Lower lobe of right lung (tissue), 2 donors: ENCODE measurements around the gene ATP11B. TPM values are rescaled to one million over a fixed set of nuclear protein-coding genes. Genes with fewer than 3 reads are reported as not detected.

Experiments
- ATAC-seq, 2 donors: fragments of 200-7000 bp; cut with Tn5 transposase; one replicate each; pipeline ENCODE4 v1.9.1; 2020 to 2022; ENCODE audit warnings: mild to moderate bottlenecking in 2 of 2, moderate library complexity in 2 of 2
- DNase-seq: peaks from one replicate; pipeline ENCODE4 v3.0.0-alpha.2; 2020
- H3K27ac ChIP-seq: fragments of 200-600 bp; one replicate; pipeline ENCODE4 v1.8.0; 2022
- H3K27me3 ChIP-seq: fragments of 200-600 bp; one replicate; pipeline ENCODE4 v1.8.0; 2022; ENCODE audit warnings: low read depth
- H3K36me3 ChIP-seq: fragments of 200-600 bp; one replicate; pipeline ENCODE4 v1.8.0; 2022; ENCODE audit warnings: mild to moderate bottlenecking
- H3K4me1 ChIP-seq: fragments of 200-600 bp; one replicate; pipeline ENCODE4 v1.8.0; 2022
- H3K4me3 ChIP-seq: fragments of 200-600 bp; one replicate; pipeline ENCODE4 v1.8.0; 2022; ENCODE audit warnings: mild to moderate bottlenecking
- H3K9me3 ChIP-seq: fragments of 200-600 bp; one replicate; pipeline ENCODE4 v1.8.0; 2022
- intact Hi-C: fragments of 100-400 bp; cut with DNase I; formaldehyde crosslinking; loops from one replicate; pipeline ENCODE4 v1.11.0; 2022
- total RNA-seq: library from RNA; stranded (reverse); fragmentation: NEBNext Ultra II Directional; extraction: Animal tissue kit (Norgen Biotek cat#: 25700); gene quantifications from one replicate; pipeline ENCODE4 v1.2.1, GENCODE V29; 2021
- TF ChIP-seq, protein P1 (sequence below): fragments of 200-600 bp; IDR thresholded peaks from one replicate; pipeline ENCODE4 v1.8.0; 2022; ENCODE audit warnings: antibody characterized with exemption, mild to moderate bottlenecking
- donor health status: DM: no; HTN: yes; CAD: no; lungs with severe emphysema.

ATP11B gene
- total RNA-seq, 1 donor from 2014 or later = 69.1 TPM

DNA sequence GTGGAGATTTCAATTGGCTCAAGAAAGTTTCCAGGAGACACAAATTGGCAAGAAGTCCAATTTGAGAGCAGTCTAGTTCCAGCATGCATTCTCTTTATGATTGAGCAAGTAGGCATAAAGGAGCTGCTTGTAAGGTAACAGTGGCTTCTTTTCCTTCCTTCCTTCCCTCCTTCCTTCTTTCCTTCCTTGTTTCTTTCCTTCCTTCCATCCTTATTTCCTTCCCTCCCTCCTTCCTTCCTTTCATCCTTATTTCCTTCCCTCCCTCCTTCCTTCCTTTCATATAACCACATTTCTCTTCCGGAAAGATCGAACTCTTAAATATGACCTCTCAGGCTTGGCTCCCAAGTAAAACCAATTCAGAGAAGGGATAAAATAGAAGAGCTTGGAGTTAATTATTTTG, 29.4 kb upstream of the ATP11B start:
- Histone ChIP-seq H3K9me3 (no peaks in the 10 kb centered on the region), H3K4me1 (no peaks in the 10 kb centered on the region), H3K4me3 (no peak overlapping the region), H3K27ac (no peak overlapping the region), H3K36me3 (no peaks in the 10 kb centered on the region), H3K27me3 (no peaks in the 10 kb centered on the region)
- DNase-seq (no peak), ATAC-seq (no peak)
- intact Hi-C loops = no loop called here
- TF ChIP-seq, protein P1, sequence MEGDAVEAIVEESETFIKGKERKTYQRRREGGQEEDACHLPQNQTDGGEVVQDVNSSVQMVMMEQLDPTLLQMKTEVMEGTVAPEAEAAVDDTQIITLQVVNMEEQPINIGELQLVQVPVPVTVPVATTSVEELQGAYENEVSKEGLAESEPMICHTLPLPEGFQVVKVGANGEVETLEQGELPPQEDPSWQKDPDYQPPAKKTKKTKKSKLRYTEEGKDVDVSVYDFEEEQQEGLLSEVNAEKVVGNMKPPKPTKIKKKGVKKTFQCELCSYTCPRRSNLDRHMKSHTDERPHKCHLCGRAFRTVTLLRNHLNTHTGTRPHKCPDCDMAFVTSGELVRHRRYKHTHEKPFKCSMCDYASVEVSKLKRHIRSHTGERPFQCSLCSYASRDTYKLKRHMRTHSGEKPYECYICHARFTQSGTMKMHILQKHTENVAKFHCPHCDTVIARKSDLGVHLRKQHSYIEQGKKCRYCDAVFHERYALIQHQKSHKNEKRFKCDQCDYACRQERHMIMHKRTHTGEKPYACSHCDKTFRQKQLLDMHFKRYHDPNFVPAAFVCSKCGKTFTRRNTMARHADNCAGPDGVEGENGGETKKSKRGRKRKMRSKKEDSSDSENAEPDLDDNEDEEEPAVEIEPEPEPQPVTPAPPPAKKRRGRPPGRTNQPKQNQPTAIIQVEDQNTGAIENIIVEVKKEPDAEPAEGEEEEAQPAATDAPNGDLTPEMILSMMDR = no peak

DNA sequence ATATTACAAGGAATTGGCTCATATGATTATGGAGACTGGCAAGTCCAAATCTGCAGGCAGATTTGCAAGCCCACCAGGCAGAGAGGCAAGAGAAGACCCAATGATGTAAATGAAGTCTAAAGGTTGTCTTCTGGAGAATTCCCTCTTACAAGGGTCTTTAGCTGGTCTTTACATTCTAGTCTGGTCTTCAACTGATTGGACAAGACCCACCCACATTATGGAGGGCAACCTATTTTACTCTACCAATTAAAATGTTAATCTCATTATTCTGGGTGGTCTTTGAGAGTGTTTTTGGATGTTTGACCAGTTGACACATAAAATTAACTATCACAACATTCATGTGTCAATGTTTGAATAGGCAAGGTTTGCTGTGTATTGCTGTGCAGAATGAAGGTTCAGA, 28.0 kb upstream of the ATP11B start:
- Histone ChIP-seq H3K9me3 (no peaks in the 10 kb centered on the region), H3K27me3 (no peaks in the 10 kb centered on the region), H3K4me3 (no peak overlapping the region), H3K36me3 (no peaks in the 10 kb centered on the region), H3K27ac (no peak overlapping the region), H3K4me1 (no peaks in the 10 kb centered on the region)
- DNase-seq (no peak), ATAC-seq (no peak)
- TF ChIP-seq, protein P1 = no peak
- intact Hi-C loops = no loop called here

DNA sequence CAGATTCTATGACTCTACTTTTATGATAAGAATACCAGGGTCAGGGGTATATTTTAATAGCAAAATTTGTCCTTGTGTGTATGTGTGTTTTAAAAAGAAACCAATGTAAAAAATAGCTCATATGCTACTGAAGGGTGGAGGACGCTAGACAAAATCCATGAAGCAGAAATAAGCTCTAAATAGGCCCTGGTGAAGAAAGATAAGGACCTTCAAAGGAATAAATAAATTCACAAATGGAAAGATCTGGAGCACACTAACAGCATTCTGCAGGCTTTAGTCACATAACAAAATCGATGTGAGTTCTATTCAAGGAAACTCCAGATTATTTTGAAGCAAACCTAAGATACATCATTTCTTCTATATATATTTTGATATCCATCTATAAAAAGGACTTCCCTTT, 27.2 kb upstream of the ATP11B start:
- H3K4me3 ChIP-seq = no peak overlapping the region
- TF ChIP-seq, protein P1 = no peak
- no peaks in the 10 kb centered on the region for H3K9me3 ChIP-seq
- no peak for ATAC-seq
- H3K27me3 ChIP-seq = no peaks in the 10 kb centered on the region
- intact Hi-C loops = no loop called here
- DNase-seq = no peak
- H3K36me3 ChIP-seq = no peaks in the 10 kb centered on the region
- H3K4me1 ChIP-seq = no peaks in the 10 kb centered on the region
- no peak overlapping the region for H3K27ac ChIP-seq

DNA sequence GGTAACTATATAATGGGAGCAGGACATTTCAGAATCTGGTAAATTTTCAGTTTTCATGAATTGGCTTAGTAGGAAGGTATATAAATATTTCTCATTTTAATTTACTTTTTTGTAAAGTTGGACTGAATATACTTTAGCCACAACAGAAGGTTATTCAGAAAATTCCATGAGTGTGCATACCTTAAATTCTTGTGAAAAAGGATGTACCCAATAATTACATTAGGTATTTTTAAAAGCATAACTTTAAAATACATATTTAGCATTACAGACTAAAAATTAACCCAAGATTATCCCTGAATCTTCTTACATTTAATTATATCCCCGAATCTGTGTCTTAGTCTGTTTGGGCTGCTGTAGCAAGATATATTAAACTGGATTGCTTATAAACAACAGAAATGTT, 24.9 kb upstream of the ATP11B start:
- H3K27ac ChIP-seq = no peak overlapping the region
- intact Hi-C loops = no loop called here
- TF ChIP-seq, protein P1 = no peak
- no peaks in the 10 kb centered on the region for H3K4me1 ChIP-seq
- ATAC-seq = no peak
- no peaks in the 10 kb centered on the region for H3K9me3 ChIP-seq
- H3K4me3 ChIP-seq = no peak overlapping the region
- no peaks in the 10 kb centered on the region for H3K27me3 ChIP-seq
- no peaks in the 10 kb centered on the region for H3K36me3 ChIP-seq
- DNase-seq = no peak

DNA sequence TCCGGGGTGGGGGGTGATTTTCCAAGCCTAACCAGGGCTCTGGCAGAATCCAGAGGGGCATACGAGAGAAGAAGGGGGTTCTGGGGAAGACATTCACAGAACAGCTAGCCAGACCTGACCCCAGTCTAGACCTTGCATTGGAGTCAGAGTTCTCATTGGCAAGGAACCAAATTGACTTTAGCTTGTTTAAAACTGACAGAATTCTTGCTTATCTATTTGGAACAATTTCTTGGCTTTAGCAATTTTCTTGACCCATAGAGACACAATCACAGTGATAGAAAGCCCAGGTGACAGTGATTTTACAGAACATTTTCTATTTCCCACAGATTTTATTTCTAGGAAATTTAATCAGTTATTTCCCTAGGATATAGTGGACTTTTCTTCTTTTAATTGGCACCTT, 23.6 kb upstream of the ATP11B start:
- Histone ChIP-seq H3K27ac (no peak overlapping the region), H3K4me1 (no peaks in the 10 kb centered on the region), H3K4me3 (no peak overlapping the region), H3K36me3 (no peaks in the 10 kb centered on the region), H3K27me3 (no peaks in the 10 kb centered on the region), H3K9me3 (no peaks in the 10 kb centered on the region)
- ATAC-seq (no peak), DNase-seq (no peak)
- TF ChIP-seq, protein P1 = no peak
- intact Hi-C loops = no loop called here

DNA sequence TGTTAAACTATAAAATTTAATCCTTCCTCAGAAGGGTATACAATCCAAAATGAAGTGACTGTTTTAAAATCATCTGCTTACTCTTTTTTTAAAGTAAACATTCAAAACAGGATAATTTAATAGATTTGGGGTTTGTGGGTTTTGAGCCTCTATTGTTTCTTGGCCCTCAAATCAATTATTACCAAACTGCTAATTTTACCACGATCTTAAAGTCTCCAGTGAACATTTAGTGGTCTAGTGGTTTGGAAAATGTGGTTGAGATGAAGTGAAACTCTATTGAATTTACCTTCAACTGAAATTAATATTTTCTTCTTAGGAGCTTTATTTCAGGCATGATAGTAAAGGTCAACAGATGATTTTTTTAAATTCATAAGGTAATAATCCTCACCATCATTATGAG, 11.2 kb upstream of the ATP11B start:
- intact Hi-C loops = no loop called here
- H3K27me3 ChIP-seq = peaks cover 12% of the 10 kb centered on the region
- H3K4me3 ChIP-seq = no peak overlapping the region
- ATAC-seq = no peak
- DNase-seq = no peak
- no peak overlapping the region for H3K27ac ChIP-seq
- TF ChIP-seq, protein P1 = no peak
- H3K9me3 ChIP-seq = no peaks in the 10 kb centered on the region
- no peaks in the 10 kb centered on the region for H3K4me1 ChIP-seq
- H3K36me3 ChIP-seq = no peaks in the 10 kb centered on the region
